Lower lobe of right lung (tissue), 2 donors: ENCODE results near the gene OR10X1. TPM values are rescaled to one million over a fixed set of nuclear protein-coding genes. Genes with fewer than 3 reads are reported as not detected.

Source experiments
- ATAC-seq, 2 donors: fragments of 200-7000 bp; cut with Tn5 transposase; one replicate each; pipeline ENCODE4 v1.9.1; 2020 to 2022; ENCODE audit warnings: mild to moderate bottlenecking in 2 of 2, moderate library complexity in 2 of 2
- DNase-seq: peaks from one replicate; pipeline ENCODE4 v3.0.0-alpha.2; 2020
- H3K27ac ChIP-seq: fragments of 200-600 bp; one replicate; pipeline ENCODE4 v1.8.0; 2022
- H3K27me3 ChIP-seq: fragments of 200-600 bp; one replicate; pipeline ENCODE4 v1.8.0; 2022; ENCODE audit warnings: low read depth
- H3K36me3 ChIP-seq: fragments of 200-600 bp; one replicate; pipeline ENCODE4 v1.8.0; 2022; ENCODE audit warnings: mild to moderate bottlenecking
- H3K4me1 ChIP-seq: fragments of 200-600 bp; one replicate; pipeline ENCODE4 v1.8.0; 2022
- H3K4me3 ChIP-seq: fragments of 200-600 bp; one replicate; pipeline ENCODE4 v1.8.0; 2022; ENCODE audit warnings: mild to moderate bottlenecking
- H3K9me3 ChIP-seq: fragments of 200-600 bp; one replicate; pipeline ENCODE4 v1.8.0; 2022
- intact Hi-C: fragments of 100-400 bp; cut with DNase I; formaldehyde crosslinking; loops from one replicate; pipeline ENCODE4 v1.11.0; 2022
- long read RNA-seq: library from polyadenylated mRNA; unstranded; transcript quantifications from one replicate; pipeline ENCODE4 v2.0.0, GENCODE V29; 2021
- total RNA-seq: library from RNA; stranded (reverse); fragmentation: NEBNext Ultra II Directional; extraction: Animal tissue kit (Norgen Biotek cat#: 25700); gene quantifications from one replicate; pipeline ENCODE4 v1.2.1, GENCODE V29; 2021
- TF ChIP-seq, protein P1 (sequence below): fragments of 200-600 bp; IDR thresholded peaks from one replicate; pipeline ENCODE4 v1.8.0; 2022; ENCODE audit warnings: antibody characterized with exemption, mild to moderate bottlenecking
- donor health status: DM: no; HTN: yes; CAD: no; lungs with severe emphysema.

The OR10X1 gene, protein sequence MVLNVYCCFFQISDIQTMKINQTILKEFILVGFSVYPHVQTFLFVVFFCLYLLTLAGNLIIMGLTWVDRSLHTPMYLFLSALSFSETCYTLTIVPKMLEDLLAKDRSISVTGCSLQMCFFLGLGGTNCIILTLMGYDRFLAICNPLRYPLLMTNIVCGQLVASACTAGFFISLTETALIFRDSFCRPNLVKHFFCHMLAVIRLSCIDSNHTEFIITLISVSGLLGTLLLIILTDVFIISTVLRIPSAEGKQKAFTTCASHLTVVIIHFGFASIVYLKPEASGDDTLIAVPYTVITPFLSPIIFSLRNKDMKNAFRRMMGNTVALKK
- not detected for total RNA-seq
- long read RNA-seq = 0 reads

DNA sequence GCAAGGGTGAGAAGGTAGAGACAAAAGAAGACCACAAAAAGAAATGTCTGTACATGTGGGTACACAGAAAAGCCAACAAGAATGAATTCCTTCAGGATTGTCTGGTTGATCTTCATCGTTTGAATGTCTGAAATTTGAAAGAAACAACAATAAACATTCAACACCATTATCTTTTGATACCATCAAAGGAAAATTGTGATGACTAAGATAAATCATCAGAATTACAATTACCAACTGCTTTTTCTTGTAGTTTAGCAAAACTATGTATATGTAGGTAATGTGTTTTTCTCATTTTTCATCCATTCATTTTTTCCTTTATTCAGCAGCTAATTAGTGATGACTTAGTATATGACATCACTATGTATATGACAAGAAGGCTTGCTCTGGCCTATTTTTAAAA lies at the start of gene OR10X1:
Gene OR10X1 (minus strand): TSS at position 167 of the 400 bp plus-strand sequence. CDS start 0 bp downstream, at position 167.
- intact Hi-C loops = no loop called here
- H3K27ac ChIP-seq = no peak within 1 kb of the TSS
- DNase-seq (no peak), ATAC-seq (no peak)
- H3K4me1 ChIP-seq = no peaks in the 10 kb centered on the region
- H3K4me3 ChIP-seq = no peak within 1 kb of the TSS
- TF ChIP-seq, protein P1, sequence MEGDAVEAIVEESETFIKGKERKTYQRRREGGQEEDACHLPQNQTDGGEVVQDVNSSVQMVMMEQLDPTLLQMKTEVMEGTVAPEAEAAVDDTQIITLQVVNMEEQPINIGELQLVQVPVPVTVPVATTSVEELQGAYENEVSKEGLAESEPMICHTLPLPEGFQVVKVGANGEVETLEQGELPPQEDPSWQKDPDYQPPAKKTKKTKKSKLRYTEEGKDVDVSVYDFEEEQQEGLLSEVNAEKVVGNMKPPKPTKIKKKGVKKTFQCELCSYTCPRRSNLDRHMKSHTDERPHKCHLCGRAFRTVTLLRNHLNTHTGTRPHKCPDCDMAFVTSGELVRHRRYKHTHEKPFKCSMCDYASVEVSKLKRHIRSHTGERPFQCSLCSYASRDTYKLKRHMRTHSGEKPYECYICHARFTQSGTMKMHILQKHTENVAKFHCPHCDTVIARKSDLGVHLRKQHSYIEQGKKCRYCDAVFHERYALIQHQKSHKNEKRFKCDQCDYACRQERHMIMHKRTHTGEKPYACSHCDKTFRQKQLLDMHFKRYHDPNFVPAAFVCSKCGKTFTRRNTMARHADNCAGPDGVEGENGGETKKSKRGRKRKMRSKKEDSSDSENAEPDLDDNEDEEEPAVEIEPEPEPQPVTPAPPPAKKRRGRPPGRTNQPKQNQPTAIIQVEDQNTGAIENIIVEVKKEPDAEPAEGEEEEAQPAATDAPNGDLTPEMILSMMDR = no peak
- no peaks in the 10 kb centered on the region for H3K27me3 ChIP-seq
- no peaks in the 10 kb centered on the region for H3K36me3 ChIP-seq
- no peaks in the 10 kb centered on the region for H3K9me3 ChIP-seq

DNA sequence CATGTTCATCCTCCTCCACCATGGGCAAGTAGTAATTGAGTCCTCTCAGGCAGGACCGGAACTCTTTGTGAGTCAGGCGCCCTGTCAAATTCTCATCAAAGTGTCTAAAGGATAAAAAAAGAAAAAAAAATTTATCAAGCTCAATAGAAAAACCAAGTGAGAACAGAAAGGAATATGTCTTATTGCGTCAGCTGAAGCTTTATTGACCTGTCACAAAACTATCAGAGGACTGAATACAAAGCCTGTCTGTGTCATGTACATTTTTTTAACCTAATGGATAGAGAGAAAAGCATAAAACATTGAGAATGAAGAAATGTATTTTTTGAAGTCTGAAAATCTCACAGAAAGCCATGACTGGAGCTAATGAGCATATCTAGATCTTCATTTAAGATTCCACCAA lies 34.1 kb upstream of the OR10X1 start:
- H3K9me3 ChIP-seq = no peaks in the 10 kb centered on the region
- no peaks in the 10 kb centered on the region for H3K4me1 ChIP-seq
- no peak overlapping the region for H3K27ac ChIP-seq
- TF ChIP-seq, protein P1 = no peak
- DNase-seq (no peak), ATAC-seq (no peak)
- intact Hi-C loops = no loop called here
- no peak overlapping the region for H3K4me3 ChIP-seq
- H3K36me3 ChIP-seq = no peaks in the 10 kb centered on the region
- no peaks in the 10 kb centered on the region for H3K27me3 ChIP-seq

DNA sequence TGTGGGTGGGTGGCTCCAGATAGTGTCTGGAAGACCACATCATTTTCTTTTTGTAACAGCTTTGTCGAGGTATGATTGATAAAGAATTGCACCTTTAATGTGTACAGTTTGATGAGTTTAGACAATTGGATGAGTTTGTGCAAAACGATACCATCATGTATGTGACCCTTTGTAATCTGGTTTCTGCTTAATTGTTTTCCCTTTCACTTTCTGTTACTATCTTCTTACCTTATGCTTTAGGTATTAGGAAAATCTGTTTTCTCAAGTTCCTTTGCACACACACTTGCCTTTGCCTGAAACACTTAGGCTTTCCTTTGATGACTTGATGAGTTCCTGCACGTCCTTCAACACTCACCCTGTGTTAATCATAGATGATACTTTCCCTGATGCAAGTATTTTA lies 32.2 kb upstream of the OR10X1 start:
- intact Hi-C loops = no loop called here
- ATAC-seq = no peak
- Histone ChIP-seq H3K27ac (no peak overlapping the region), H3K36me3 (no peaks in the 10 kb centered on the region), H3K27me3 (no peaks in the 10 kb centered on the region), H3K9me3 (no peaks in the 10 kb centered on the region), H3K4me3 (no peak overlapping the region), H3K4me1 (no peaks in the 10 kb centered on the region)
- TF ChIP-seq, protein P1 = no peak
- no peak for DNase-seq

DNA sequence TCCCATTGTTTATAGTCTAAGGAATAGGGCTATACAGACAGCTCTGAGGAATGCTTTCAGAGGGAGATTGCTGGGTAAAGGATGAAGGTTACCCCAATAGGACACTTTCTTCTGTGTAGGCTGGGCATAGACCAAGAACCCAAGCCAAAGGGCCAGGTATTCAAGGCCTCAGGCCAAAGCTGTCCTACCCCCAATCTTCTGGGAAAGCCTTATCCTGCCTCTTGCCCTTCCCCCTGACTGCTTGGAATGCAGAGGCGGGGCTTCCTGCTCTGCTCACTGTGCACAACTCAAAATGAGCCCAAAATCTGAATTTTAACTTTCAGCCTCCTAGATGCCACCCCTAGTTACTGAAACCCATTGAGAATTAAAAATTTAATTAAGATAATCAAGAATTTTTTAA lies 27.6 kb upstream of the OR10X1 start:
- Histone ChIP-seq H3K36me3 (no peaks in the 10 kb centered on the region), H3K27me3 (no peaks in the 10 kb centered on the region), H3K4me3 (no peak overlapping the region), H3K27ac (no peak overlapping the region), H3K4me1 (no peaks in the 10 kb centered on the region), H3K9me3 (no peaks in the 10 kb centered on the region)
- intact Hi-C loops = no loop called here
- DNase-seq (no peak), ATAC-seq (no peak)
- TF ChIP-seq, protein P1 = no peak

DNA sequence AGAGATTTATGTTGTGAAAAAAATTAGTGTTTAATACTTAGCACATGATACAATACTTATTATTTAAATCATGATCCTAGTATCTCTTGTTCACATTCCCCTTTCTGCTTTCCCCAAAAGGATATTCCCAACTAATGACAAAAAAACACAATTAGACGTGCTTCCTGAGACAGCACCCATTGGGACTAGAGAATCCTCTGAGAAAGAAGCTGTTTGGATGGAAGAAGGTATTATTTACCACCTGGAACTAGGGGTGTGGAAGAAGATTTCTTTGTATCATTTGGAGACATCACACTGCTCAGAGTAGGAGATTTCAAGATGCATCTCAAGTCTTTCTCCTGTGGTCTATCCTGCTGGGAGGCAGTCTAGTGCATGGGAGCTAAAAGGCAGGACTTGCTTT lies 25.3 kb upstream of the OR10X1 start, which contains the start of gene OR10Z1:
Gene OR10Z1 (plus strand): TSS at position 301 of the 400 bp plus-strand sequence. CDS start 1,171 bp downstream, outside the sequence.
- H3K27ac ChIP-seq = no peak within 1 kb of the TSS
- ATAC-seq = no peak
- H3K27me3 ChIP-seq = no peaks in the 10 kb centered on the region
- intact Hi-C loops = no loop called here
- no peak for DNase-seq
- H3K4me3 ChIP-seq = no peak within 1 kb of the TSS
- TF ChIP-seq, protein P1 = no peak
- H3K9me3 ChIP-seq = no peaks in the 10 kb centered on the region
- H3K36me3 ChIP-seq = no peaks in the 10 kb centered on the region
- H3K4me1 ChIP-seq = no peaks in the 10 kb centered on the region
